ENCODE data around the gene NECAB3. TPM values are rescaled to one million over a fixed set of nuclear protein-coding genes. Genes with fewer than 3 reads are reported as not detected.

The NECAB3 gene
- total and polyA plus RNA-seq, 2 of the 13 experiments (the other 11 are each of a cell fraction or from before 2014, with no cell fraction given) = 61.5 to 65.5 TPM

DNA sequence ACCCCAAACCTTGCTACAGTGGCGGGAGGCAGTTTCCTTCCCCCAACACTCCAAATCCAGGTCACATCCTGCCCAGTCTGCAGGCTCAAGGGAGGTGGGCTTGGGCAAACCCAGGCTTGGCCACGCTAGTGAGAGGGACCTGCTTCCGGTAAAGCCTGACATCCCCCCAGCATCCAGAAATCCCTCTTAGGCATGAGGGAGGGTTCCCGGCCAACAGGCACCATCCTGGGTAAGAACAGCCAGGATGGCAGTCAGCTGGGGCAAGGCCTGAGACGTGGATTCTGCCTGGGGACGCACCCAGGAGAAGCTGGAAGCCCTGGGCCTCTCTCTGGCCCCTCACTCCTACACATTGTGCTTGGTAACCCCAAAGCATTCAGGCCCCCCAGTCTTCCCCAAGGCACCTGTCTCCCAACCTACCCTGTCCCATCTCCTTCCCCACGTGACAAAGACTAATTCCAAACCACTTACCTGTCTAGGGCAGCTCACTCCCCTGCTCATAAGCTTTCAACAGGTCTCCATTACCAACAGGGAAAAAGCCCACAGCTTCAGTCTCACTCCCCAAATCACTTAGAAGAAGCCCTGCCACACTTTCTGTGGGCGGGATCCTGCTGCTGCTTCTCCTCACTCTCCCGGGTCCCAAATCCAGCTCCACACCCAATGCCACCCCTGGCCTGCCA is 10.0 kb downstream of the NECAB3 start (continued):
- TF ChIP-seq, protein P1, sequence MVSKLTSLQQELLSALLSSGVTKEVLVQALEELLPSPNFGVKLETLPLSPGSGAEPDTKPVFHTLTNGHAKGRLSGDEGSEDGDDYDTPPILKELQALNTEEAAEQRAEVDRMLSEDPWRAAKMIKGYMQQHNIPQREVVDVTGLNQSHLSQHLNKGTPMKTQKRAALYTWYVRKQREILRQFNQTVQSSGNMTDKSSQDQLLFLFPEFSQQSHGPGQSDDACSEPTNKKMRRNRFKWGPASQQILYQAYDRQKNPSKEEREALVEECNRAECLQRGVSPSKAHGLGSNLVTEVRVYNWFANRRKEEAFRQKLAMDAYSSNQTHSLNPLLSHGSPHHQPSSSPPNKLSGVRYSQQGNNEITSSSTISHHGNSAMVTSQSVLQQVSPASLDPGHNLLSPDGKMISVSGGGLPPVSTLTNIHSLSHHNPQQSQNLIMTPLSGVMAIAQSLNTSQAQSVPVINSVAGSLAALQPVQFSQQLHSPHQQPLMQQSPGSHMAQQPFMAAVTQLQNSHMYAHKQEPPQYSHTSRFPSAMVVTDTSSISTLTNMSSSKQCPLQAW (CRISPR knock-in tag; IDR thresholded peaks at IDR 0.05) = no peak
- TF ChIP-seq FOXO1 (CRISPR knock-in tag; IDR thresholded peaks at IDR 0.05) (peak; percentile 38; the same call in 1 of the 2 replicates), EED (CRISPR knock-in tag; IDR thresholded peaks at IDR 0.05) (0 out of 2 replicates have a peak, but pooled peaks have one; percentile 1), XRCC5 (optimal IDR thresholded peaks at IDR 0.05; ENCODE audit: low read length) (no peak), MATR3 (CRISPR knock-in tag; IDR thresholded peaks at IDR 0.05) (no peak), HMG20B (CRISPR knock-in tag; conservative IDR thresholded peaks at IDR 0.05) (0 out of 2 replicates have a peak, but pooled peaks have one; percentile 52), ZNF547 (CRISPR knock-in tag; IDR thresholded peaks at IDR 0.05) (peak; percentile 3; the same call in 1 of the 2 replicates), SAFB2 (CRISPR knock-in tag; IDR thresholded peaks at IDR 0.05; ENCODE audit: borderline replicate concordance, low read depth) (peak; percentile 7; the same call in 1 of the 2 replicates), ZNF335 (CRISPR knock-in tag; IDR thresholded peaks at IDR 0.05) (no peak), ZNF782 (CRISPR knock-in tag; IDR thresholded peaks at IDR 0.05; ENCODE audit: borderline replicate concordance) (0 out of 2 replicates have a peak, but pooled peaks have one; percentile 18), ZFP37 (CRISPR knock-in tag; IDR thresholded peaks at IDR 0.05; ENCODE audit: borderline replicate concordance) (0 out of 2 replicates have a peak, but pooled peaks have one; percentile 34), SSRP1 (CRISPR knock-in tag; IDR thresholded peaks at IDR 0.05) (peak; percentile 45), IKZF4 (CRISPR knock-in tag; IDR thresholded peaks at IDR 0.05; ENCODE audit: borderline replicate concordance, low read depth, not compliant biosample characterization) (no peak), TBP (CRISPR knock-in tag; IDR thresholded peaks at IDR 0.05) (no peak), RBAK (CRISPR knock-in tag; IDR thresholded peaks at IDR 0.05) (0 out of 2 replicates have a peak, but pooled peaks have one; percentile 23)
- TF ChIP-seq, protein P2, sequence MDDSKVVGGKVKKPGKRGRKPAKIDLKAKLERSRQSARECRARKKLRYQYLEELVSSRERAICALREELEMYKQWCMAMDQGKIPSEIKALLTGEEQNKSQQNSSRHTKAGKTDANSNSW (CRISPR knock-in tag; IDR thresholded peaks at IDR 0.05; ENCODE audit: borderline replicate concordance) = peak; percentile 41; the same call in 1 of the 2 replicates
- TF ChIP-seq, protein P3, sequence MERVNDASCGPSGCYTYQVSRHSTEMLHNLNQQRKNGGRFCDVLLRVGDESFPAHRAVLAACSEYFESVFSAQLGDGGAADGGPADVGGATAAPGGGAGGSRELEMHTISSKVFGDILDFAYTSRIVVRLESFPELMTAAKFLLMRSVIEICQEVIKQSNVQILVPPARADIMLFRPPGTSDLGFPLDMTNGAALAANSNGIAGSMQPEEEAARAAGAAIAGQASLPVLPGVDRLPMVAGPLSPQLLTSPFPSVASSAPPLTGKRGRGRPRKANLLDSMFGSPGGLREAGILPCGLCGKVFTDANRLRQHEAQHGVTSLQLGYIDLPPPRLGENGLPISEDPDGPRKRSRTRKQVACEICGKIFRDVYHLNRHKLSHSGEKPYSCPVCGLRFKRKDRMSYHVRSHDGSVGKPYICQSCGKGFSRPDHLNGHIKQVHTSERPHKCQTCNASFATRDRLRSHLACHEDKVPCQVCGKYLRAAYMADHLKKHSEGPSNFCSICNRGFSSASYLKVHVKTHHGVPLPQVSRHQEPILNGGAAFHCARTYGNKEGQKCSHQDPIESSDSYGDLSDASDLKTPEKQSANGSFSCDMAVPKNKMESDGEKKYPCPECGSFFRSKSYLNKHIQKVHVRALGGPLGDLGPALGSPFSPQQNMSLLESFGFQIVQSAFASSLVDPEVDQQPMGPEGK (CRISPR knock-in tag; IDR thresholded peaks at IDR 0.05) = no peak
- TF ChIP-seq, protein P4, sequence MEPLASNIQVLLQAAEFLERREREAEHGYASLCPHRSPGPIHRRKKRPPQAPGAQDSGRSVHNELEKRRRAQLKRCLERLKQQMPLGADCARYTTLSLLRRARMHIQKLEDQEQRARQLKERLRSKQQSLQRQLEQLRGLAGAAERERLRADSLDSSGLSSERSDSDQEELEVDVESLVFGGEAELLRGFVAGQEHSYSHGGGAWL (CRISPR knock-in tag; IDR thresholded peaks at IDR 0.05) = 0 out of 2 replicates have a peak, but pooled peaks have one; percentile 21
- TF ChIP-seq, protein P5, sequence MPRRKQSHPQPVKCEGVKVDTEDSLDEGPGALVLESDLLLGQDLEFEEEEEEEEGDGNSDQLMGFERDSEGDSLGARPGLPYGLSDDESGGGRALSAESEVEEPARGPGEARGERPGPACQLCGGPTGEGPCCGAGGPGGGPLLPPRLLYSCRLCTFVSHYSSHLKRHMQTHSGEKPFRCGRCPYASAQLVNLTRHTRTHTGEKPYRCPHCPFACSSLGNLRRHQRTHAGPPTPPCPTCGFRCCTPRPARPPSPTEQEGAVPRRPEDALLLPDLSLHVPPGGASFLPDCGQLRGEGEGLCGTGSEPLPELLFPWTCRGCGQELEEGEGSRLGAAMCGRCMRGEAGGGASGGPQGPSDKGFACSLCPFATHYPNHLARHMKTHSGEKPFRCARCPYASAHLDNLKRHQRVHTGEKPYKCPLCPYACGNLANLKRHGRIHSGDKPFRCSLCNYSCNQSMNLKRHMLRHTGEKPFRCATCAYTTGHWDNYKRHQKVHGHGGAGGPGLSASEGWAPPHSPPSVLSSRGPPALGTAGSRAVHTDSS (CRISPR knock-in tag; conservative IDR thresholded peaks at IDR 0.05) = 0 out of 2 replicates have a peak, but pooled peaks have one; percentile 97
- TF ChIP-seq, protein P6, sequence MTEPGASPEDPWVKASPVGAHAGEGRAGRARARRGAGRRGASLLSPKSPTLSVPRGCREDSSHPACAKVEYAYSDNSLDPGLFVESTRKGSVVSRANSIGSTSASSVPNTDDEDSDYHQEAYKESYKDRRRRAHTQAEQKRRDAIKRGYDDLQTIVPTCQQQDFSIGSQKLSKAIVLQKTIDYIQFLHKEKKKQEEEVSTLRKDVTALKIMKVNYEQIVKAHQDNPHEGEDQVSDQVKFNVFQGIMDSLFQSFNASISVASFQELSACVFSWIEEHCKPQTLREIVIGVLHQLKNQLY (CRISPR knock-in tag; IDR thresholded peaks at IDR 0.05) = peak; percentile 48
- TF ChIP-seq, protein P7, sequence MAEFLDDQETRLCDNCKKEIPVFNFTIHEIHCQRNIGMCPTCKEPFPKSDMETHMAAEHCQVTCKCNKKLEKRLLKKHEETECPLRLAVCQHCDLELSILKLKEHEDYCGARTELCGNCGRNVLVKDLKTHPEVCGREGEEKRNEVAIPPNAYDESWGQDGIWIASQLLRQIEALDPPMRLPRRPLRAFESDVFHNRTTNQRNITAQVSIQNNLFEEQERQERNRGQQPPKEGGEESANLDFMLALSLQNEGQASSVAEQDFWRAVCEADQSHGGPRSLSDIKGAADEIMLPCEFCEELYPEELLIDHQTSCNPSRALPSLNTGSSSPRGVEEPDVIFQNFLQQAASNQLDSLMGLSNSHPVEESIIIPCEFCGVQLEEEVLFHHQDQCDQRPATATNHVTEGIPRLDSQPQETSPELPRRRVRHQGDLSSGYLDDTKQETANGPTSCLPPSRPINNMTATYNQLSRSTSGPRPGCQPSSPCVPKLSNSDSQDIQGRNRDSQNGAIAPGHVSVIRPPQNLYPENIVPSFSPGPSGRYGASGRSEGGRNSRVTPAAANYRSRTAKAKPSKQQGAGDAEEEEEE (CRISPR knock-in tag; IDR thresholded peaks at IDR 0.05; ENCODE audit: borderline replicate concordance) = peak; percentile 6; the same call in 1 of the 2 replicates
